ENCODE results near the gene DENND4A. TPM values are rescaled to one million over a fixed set of nuclear protein-coding genes. Genes with fewer than 3 reads are reported as not detected.

The DENND4A gene
- total RNA-seq = 41.7 TPM

DNA sequence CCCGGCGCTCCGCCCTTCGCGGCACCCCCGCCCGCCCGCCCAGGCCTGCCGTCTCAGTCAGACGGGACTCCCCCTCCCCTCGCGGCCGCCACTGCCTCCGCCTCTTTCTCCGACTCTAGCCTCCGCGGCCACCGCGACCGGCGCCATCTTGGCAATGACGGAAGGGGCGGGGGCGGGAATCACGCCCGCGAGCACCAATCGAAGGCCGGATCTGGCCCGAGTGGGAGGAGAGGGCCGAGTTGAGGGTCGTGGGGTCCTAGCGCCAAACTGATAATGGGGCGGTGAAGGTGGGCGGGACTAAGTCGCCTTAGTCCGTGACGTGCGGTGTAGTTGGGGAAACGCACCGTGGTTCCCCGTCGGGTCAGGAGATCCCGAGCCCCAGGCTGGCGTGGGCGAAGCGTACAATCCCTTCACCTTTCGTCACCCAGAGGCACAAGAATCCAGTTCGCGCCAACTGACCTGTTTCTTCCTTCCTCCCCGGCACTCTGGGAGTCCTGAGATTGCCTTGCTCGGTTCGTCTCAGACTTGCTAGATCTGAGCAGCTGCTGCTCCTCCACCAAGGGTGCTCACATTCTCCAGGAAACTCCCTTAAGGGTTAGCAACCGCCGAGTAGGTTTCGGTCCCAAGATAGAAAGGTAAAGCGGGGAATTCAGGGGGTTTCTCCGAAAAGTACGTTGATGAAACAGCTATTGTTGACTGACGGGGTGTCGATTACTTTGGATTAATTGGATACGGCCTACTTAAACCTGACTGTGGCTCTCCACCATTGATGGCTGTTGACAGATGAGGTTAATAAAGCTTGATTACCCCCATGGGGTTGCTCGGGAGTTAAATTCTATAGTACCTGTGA is at the start of gene DENND4A:
Gene DENND4A, minus strand, starts transcription at position 156 of the 850 bp plus-strand sequence. CDS start 35,843 bp downstream, outside the sequence.
- DNase-seq (ENCODE audit: low spot score) = peak; percentile 98

DNA sequence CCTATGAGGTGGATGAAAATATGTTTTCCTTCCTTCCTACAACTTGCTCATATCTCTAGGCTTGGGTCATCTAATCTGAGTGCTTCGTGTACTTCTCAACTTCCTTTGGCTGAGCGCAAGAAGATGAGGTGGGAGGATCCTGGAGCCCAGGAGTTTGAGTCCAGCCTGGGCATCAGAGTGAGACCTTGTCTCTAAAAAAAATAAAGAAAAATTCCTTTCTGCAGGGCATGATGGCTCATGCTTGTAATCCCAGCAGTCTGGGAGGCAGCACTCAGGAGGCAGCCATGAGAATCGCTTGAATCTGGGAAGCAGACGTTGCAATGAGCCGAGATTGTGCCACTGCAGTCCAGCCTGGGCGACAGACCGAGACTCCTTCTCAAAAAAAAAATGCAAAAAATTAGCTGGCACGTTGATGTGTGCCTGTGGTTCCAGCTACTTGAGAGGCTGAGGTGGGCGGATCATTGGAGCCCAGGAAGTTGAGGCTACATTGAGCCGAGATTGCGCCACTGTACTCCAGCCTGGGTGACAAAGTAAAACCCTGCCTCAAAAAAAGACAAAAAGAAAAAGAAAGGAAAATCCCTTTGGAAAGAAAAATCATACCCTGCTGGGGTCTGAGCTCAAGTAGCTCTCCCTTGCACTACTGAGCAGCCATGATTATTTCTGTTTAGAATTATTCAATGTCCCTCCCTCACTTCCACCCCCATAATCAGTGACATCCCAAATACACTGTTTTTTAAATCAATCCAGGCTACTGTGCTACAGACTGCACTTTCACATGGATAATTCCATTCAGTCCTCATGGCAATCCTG is 49.2 kb upstream of the DENND4A start:
- no peak for DNase-seq (ENCODE audit: low spot score)

DNA sequence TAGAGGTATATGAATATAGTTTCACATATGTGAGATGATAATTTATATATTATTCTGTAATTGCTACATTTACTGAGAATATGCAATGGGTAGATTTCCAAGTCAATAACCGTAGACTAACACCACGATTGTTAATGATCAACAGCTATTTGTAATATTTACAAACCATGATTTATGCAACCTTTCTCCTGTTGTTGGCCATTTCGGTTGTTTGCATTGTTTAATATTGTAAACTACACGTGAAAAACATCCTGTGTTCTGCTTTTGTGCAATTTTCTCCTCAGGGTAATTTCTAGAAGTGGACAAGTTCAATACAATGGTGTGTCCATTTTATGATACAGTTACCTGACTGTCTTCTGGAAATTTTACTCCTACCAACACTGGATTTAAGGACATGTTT is 47.9 kb upstream of the DENND4A start:
- no peak for DNase-seq (ENCODE audit: low spot score)

DNA sequence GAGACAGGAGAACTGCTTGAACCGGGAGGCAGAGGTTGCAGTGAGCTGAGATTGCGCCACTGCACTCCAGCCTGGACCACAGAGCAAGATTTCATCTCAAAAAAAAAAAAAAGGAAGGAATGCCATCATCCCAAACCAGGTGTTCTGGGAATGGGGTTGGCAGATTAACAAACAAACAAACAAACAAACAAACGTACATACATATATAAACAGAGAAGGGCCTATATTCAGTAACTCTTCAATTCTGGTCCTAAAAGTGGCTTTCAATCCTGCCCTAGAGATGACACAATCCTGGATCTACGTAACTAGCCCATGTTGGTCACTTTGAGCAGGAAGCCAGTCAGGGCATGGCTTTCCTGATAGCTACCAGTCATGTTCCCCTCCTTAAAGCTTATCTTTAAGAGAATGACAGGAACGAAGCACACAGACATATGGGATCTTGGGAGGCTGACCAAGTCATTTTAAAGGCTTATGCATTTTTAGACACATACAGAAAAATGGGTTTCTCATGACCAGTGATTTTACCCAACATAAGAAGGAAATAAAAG is 47.3 kb upstream of the DENND4A start:
- DNase-seq (ENCODE audit: low spot score) = no peak

DNA sequence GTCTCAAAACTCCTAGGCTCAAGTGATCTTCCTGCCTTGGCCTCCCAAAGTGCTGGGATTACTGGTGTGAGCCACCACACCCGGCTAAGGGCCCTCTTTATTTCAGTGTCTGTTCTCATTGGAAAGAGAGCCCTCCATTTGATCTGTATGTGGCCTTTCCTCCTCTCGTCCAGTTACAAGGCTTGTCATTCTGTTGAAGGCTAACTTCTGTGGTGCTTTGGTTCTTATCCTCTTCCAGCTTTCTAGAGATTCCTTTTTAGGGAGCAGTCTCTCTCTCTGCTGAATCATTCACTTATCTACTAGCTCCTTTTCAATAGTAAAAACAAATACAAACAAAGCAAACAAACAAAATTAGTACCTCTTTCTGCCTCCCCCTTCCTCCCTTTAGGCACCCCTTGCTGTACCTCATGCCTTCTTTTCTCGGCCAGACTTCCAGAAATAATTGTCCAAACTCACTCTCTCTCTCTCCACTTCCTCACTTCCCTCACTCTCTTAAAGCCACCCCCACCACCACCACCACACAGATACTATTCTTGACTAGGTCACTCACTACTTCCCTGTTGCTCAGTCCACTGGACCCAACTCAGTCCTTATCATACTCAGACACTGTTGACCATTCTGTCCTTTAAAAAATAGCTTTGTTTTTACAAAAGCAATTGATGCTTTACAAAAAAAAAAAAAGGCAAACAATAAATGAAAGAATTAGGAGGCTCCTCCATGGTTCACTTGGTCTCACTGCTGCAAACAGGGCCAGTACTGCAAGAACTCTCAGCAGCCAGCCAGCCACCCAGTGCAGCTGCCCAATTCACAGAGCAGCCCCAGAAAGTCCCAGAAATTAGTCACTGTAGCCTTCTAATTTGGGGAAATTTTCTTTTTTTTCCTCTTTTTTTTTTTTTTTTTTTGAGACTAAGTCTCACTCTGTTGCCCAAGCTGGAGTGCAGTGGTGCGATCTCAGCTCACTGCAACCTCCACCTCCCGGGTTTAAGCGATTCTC is 45.5 kb upstream of the DENND4A start:
- DNase-seq (ENCODE audit: low spot score) = no peak

DNA sequence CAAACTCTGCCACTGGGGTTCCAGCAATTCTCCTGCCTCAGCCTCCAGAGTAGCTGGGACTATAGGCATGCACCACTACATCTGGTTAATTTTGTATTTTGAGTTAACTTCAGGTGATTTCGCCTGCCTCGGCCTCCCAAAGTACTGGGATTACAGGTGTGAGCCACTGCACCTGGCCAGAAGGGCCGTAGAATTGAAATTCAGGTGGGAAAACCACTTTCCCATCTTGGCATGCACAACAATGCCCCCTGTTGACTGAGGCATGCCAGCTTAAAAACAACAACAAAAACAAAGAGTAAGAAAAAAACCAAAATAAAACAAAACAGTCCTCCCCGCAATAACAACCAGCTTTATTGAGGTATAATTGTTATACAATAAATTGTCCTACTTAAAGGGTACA is 44.6 kb upstream of the DENND4A start:
- DNase-seq (ENCODE audit: low spot score) = no peak

DNA sequence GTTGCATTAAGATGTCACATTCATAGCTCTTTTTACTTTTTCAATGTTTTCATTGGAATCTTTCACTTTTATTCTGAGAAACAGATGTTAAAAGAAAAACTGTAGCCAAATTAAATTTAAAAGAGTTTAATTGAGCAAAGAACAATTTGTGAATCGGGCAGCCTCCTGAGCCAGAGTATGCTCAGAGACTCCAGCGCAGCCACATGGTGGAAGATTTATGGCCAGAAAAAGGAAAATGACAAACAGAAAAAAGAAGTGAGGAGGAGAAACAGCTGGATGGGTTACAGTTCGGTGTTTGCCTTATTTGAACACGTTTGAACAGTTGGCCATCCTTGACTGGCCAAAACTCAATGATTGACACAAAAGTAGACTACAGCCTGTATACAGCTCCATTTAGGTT is 43.4 kb upstream of the DENND4A start:
- no peak for DNase-seq (ENCODE audit: low spot score)

DNA sequence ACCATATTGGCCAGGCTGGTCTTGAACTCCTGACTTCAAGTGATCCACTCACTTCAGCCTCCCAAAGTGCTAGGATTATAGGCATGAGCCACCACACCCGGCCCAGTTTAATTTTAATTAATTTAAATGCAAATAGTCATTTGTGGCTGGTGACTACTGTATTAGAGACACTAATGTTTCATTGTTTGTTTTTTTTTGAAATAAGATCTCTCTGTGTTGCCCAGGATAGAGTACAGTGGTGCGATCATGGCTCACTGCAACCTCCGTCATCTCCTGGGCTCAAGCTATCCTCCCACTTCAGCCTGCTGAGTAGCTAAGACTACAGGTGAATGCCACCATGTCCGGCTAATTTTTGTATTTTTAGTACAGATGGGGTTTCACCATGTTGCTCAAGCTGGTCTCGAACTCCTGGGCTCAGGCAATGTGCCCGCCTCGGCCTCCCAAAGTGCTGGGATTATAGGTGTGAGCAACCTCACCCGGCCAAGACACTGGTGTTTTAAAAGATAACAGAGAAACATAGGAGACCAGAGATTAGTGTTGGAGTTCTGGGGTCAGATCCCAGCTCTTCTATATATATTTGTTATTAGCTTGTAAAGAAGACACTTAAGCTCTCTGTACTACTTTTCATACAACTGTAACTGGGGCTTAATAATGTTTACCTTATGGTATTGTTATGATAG is 42.6 kb upstream of the DENND4A start:
- no peak for DNase-seq (ENCODE audit: low spot score)

DNA sequence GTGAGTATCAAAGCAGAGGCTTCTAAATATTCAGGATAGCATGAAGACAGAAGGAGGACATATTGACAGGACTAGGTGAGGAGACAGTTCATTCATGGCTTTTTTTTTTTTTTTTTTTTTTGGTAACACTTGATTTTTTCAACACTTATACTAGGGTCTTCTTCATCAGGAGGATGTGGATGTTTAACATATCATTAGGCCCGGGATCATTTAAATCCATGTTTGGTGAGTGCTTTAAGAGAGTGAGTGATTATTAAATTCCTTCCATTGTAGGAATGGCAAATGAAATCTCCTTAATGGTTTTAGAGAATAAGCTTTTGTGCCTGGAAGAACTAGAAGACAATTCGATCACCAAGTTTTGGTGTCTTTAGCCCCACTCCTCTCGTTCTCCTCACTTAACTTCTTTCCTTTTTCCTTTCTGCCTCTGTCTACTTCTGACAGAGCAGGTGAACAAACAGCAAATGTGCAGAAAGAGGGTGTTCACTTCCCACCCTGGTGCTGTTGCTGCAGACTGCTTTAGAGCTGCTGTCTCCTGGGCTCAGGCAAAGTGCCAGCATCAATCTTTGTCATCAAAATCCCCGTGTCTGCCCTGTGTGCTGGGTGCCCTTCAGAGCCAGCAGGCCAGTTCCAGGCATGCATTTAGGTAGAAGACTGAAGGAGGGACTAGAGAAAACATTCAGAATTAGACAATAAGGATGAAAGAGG is 41.6 kb upstream of the DENND4A start:
- DNase-seq (ENCODE audit: low spot score) = no peak

DNA sequence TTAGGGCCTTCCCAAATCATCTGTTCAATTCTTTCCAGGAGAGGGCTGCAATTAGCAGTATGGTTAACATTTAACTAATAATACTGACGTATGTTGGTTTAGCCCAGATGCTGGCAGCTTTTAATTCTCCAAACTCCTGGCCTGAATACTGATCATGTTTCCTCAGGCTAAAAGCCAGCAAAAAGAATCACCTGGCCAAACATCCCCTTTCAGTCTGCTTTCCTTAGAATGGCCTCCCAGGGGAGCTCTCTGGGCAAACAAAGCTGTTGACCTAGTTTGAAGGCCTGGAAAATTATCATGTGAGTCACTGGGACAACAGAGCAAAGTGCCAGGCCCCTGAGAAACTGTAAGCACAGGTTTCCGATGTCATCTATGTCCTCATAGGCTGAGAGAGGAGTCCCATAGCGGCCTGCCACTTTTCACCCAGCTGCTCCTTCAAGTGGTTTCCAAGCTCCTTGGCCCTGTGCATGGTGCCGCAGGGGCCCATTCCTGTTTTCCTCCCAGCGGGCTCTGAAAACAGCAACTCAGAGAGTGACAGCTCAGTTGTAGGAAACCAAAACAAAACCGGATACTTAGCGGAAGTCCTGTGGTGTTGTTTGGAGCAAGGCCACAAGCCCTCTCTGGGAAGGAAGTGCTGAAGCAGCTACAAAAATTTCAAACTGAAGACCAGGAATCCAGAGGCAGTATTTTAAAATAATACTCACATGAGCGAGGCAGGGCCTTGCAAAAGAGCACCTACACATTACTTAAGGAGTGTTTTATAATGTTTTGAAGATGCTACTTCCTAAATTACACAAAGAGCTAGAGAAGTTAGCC is 40.7 kb upstream of the DENND4A start:
- peak; percentile 89 for DNase-seq (ENCODE audit: low spot score)

DNA sequence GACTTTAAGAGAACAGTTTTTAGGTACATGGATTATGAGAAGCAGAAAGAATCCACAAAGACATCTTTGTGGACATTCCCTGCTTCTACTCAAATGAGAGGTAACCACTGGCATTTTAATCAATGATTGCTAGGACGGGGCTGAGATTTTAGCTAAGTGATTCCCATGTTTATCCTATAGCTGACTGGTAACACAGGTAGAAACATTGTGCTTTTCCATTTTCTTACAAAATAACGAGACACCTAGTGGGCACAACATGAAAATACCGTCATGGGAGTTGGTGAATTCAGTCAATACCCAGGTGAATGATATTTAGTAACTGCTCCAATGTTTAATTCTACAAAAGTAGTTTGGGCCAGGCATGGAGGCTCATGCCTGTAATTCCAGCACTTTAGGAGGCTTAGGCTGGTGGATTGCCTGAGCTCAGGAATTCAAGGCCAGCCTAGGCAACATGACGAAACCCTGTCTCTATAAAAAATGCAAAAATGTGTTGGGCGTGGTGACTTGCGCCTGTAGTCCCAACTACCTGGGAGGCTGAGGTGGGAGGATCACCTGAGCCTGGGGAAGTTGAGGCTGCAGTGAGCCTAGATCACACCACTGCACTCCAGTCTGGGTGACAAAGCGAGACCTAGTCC is 37.2 kb upstream of the DENND4A start:
- DNase-seq (ENCODE audit: low spot score) = no peak

DNA sequence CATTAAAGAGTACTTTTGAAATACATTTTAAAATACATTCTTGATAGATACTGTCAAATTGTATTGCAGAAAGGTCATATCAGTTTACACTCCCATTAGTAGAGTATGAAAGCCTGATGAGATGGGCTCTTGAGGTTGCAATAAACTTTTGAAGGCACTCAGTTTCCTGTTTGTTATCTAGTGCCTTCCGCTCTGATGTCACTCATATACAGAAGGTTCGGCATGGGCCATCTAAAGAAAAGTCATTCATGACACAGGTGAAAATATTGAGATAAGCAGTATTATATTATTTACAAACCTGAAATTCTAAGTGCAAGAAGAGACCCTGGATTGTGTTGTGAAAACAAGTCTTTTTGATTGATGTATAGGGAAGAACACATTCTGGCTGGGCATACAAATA is 36.5 kb upstream of the DENND4A start:
- DNase-seq (ENCODE audit: low spot score) = no peak

DNA sequence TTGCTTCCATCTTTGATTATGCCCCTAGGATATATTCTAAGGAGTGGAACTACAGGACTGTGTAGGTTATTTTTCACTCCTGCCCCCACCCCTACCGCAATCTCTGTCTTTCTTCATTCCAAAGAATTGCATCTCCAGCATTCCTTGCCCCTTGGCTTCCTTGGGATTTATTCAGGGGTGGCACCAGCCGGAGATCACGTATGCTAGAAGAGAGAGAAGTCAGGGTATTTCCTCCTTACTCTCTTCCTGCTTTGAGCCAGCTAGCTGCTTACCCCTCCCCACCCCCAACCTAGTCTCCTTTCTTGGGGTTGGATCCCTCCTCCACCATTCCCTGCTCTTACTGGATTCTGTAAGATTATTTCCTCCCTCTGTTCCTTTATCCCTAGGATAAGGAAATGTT is 35.0 kb upstream of the DENND4A start:
- no peak for DNase-seq (ENCODE audit: low spot score)

DNA sequence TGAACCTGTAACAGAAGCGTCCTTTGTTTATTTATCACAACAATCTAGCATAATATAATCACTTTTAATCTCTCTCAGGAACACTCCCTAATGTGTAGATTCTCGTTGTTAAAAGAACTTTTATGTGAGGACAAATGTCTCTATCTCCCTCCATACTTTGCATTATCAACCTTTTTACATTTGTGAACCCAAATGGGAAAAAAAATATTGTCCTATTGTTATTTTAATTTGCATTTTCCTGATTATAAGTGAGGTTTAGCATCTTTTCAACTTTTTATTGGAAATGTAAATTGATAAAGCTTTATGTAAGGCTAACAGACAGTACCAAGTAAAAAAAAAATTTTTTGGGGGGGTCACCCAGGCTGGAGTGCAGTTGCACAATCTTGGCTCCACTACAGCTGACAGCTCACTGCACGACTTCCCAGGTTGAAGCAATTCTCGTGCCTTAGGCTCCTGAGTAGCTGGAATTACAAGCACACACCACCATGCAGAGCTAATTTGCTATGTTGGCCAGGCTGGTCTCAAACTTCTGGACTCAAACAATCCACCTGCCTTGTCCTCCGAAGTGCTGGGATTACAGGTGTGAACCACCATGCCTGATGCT is 33.0 kb upstream of the DENND4A start:
- DNase-seq (ENCODE audit: low spot score) = peak; percentile 61

DNA sequence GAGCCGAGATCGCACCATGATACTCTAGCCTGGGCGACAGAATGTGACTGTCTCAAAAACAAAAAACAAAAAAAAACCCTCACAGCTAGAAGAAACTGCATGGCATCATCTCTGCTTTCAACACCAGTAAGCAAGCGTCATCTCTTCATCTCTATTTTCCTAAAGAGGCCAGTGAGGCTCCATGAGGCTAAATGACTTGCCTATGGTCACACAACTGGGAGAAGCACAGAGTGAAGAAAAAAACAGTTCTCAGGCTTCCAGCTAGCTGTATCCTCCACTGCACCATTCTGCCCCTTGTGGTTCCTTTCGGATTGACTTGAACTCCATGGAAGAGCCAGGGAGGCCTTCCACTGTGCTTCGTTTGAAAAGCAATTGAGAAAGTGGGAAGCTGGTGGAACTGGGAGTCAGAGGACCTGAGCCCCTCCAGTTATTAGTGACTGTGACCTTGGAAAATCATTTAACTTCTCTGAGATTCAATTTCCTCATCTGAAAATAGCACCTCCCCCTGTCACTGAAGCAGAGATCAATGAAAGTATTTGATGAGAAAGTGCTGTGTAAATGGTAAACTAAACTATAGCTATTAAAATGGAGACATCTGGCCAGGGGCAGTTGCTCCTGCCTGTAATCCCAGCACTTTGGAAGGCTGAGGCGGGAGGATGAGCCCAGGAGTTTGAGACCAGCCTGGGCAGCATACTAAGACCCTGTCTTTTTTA is 32.1 kb upstream of the DENND4A start:
- DNase-seq (ENCODE audit: low spot score) = no peak

DNA sequence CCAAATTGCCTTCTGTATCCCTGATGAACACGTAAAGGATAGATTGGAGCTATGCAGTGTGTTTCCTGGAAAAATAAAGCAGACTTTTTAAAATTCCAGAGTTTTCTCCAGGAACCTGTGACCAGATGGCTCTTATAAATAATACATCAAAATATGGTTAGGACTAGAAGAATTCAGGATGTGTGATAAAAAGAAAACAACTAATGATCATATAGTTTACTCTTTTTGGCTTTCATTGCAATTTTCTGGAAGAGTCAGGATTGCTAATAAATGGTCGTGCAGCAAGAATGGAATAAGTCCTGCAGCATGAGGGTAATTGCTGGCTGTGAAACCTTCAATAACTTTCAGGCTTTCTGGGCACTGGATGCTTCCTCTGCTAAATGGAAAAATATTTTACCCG is 30.2 kb upstream of the DENND4A start:
- no peak for DNase-seq (ENCODE audit: low spot score)

DNA sequence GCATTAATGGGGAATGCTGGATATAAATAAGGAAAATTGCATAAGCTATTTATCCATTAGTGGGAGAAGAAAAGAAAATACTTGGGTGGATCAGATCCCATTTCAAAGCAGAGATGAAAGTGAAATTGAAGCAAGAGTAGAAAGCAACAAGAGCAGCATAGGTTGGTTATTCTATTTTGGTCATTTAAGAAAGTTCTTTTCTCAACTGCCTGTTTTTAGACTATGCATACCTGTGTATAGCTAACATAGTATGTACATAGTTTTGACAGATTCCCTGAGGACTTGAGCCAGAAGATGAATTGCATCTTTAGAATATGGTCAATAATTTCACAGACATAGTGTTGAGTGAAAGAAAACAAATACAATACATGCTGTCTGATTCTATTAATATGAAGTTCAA is 29.0 kb upstream of the DENND4A start:
- no peak for DNase-seq (ENCODE audit: low spot score)

DNA sequence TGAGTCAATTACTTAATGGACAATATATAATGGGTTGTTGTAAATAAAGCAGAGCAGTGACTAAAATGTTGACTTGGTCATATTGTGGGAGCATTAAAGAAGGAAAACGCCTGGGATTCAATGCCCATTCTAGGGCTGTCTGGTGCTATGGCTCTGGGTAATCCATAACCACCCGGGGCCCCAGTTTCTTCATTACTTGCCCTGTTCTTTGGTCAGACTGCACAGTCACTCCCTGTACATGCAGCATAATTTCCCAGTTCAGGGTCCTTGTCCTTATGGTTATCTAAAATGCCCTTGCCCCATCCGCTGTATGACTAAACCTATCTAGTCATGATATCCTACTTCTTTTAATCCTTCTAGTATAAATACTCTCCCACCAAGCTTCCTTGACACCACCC is 27.5 kb upstream of the DENND4A start:
- DNase-seq (ENCODE audit: low spot score) = no peak
